K562 (cell line): ENCODE data around the gene RGPD8. TPM values are rescaled to one million over a fixed set of nuclear protein-coding genes. Genes with fewer than 3 reads are reported as not detected.

Experiments
- ATAC-seq: fragments of 200-7000 bp; cut with Tn5 transposase; 3 replicates; pipeline ENCODE4 v1.9.1; 2020; ENCODE audit warnings: moderate library complexity
- BruUV-seq: library from RNA; stranded (reverse); fragments of 400-500 nt; replicated peaks from 2 replicates; lab custom pipeline; 2021; lab: Mats Ljungman, UMichigan
- CTCF ChIA-PET: fragments of 300-600 bp; formaldehyde crosslinking; extraction: SDS; loops from one replicate; lab custom pipeline; 2021; ENCODE audit warnings: low intra/inter-chr PET ratio; lab: Yijun Ruan, JAX
- POLR2A ChIA-PET: fragments of 300-600, 350-650 bp; sonication (Branson Sonifier 250); formaldehyde crosslinking; extraction: SDS; loops from one replicate; lab custom pipeline; 2021; ENCODE audit warnings: antibody characterized with exemption, inconsistent platforms; lab: Yijun Ruan, JAX
- DNase-seq, 4 experiments: peaks; one replicate each; pipeline versions ENCODE4 v3.0.0 to v3.0.0-alpha.2; 2011 to 2018; ENCODE audit warnings: low spot score in 3 of 4, mixed read lengths in 3 of 4; ENCODE audit errors: extremely low read depth in 1 of 4
- FAIRE-seq: peaks from 2 replicates; lab custom pipeline; 2011; peaks lifted over from hg19 to GRCh38; lab: Jason Lieb, UNC
- H2AFZ ChIP-seq: 2 replicates; pipeline ENCODE4 v1.6.0; 2011; ENCODE audit warnings: low read depth, low read length, control low read depth, inconsistent platforms
- H3K27ac ChIP-seq: fragments of 200-600 bp; 3 replicates; pipeline ENCODE4 v1.8.0; 2011; ENCODE audit warnings: low read depth, mild to moderate bottlenecking, control low read depth, inconsistent platforms, low read length, moderate library complexity, mixed read lengths; ENCODE audit errors: extremely low read depth
- H3K27me3 ChIP-seq, 2 experiments: fragments of 300-600 bp in 1 of 2; 2 replicates in 1 of 2; 3 replicates in 1 of 2; pipeline versions ENCODE4 v1.6.0 to v1.8.0; 2011; ENCODE audit warnings: inconsistent platforms in 2 of 2, low read length in 2 of 2, mild to moderate bottlenecking in 1 of 2, mixed read lengths in 1 of 2, moderate library complexity in 1 of 2; ENCODE audit not compliant: control insufficient read depth in 2 of 2, insufficient read depth in 2 of 2
- H3K36me3 ChIP-seq: fragments of 300-600 bp; 3 replicates; pipeline ENCODE4 v1.8.0; 2011; ENCODE audit warnings: mild to moderate bottlenecking, low read length, inconsistent platforms; ENCODE audit not compliant: control insufficient read depth, insufficient read depth
- H3K4me1 ChIP-seq, 2 experiments: fragments of 200-600 bp in 1 of 2; replicated peaks in 1 of 2; 2 replicates in 1 of 2; 3 replicates in 1 of 2; pipeline versions ENCODE4 v1.5.1 to v1.8.0; 2011; ENCODE audit warnings: inconsistent platforms in 2 of 2, low read length in 2 of 2, mild to moderate bottlenecking in 1 of 2, mixed read lengths in 1 of 2, moderate library complexity in 1 of 2; ENCODE audit not compliant: control insufficient read depth in 2 of 2, insufficient read depth in 2 of 2
- H3K4me2 ChIP-seq: 2 replicates; pipeline ENCODE4 v1.6.1; 2011; ENCODE audit warnings: low read length, control low read depth, inconsistent platforms, mixed read lengths; ENCODE audit not compliant: insufficient read depth
- H3K4me3 ChIP-seq: fragments of 200-600 bp; sonication (generic), shearing (Covaris generic); 2 replicates; pipeline ENCODE4 v1.5.1; 2016; ENCODE audit warnings: control low read depth, inconsistent platforms
- H3K79me2 ChIP-seq: fragments of 200-600 bp; 3 replicates; pipeline ENCODE4 v1.8.0; 2011; ENCODE audit warnings: low read length, inconsistent platforms; ENCODE audit not compliant: control insufficient read depth, insufficient read depth
- H3K9ac ChIP-seq, 2 experiments: 2 replicates each; pipeline versions ENCODE4 v1.6.0 to v1.6.1; 2011; ENCODE audit warnings: low read depth in 2 of 2, low read length in 2 of 2, control low read depth in 1 of 2, inconsistent platforms in 1 of 2, mild to moderate bottlenecking in 1 of 2, mixed read lengths in 1 of 2; ENCODE audit not compliant: insufficient read depth in 1 of 2
- H3K9me1 ChIP-seq: one replicate; pipeline ENCODE4 v1.6.0; 2011; ENCODE audit warnings: inconsistent platforms, mild to moderate bottlenecking, low read length, moderate library complexity; ENCODE audit not compliant: control insufficient read depth, insufficient read depth
- H3K9me3 ChIP-seq: replicated peaks from 2 replicates; pipeline ENCODE4 v1.5.1; 2011; ENCODE audit warnings: low read depth, low read length, inconsistent platforms; ENCODE audit not compliant: control insufficient read depth, insufficient read depth
- H4K20me1 ChIP-seq: replicated peaks from 2 replicates; pipeline ENCODE4 v1.6.1; 2011; ENCODE audit warnings: low read length, inconsistent platforms, mixed read lengths; ENCODE audit not compliant: control insufficient read depth, insufficient read depth
- CBX3 ChIP-seq, 2 experiments: IDR thresholded peaks; 1 replicate in 1 of 2; 2 replicates in 1 of 2; pipeline ENCODE4 v1.6.1; 2012; ENCODE audit warnings: inconsistent platforms in 2 of 2, low read length in 2 of 2, borderline replicate concordance in 1 of 2, control low read depth in 1 of 2
- GTF2A2 ChIP-seq: IDR thresholded peaks from 2 replicates; pipeline ENCODE4 v1.6.1; 2016; ENCODE audit warnings: mild to moderate bottlenecking, missing genetic modification characterization, missing compliant biosample characterization
- SIN3B ChIP-seq: fragments of 450-650 bp; IDR thresholded peaks from 2 replicates; pipeline ENCODE4 v1.6.1; 2017; ENCODE audit warnings: low read depth, mild to moderate bottlenecking, moderate library complexity
- TOE1 ChIP-seq, 2 experiments: fragments of 450-650 bp in 1 of 2; sonication (generic) in 1 of 2; formaldehyde crosslinking in 1 of 2; IDR thresholded peaks; 2 replicates each; pipeline versions ENCODE4 v1.7.1 to v1.8.0; 2016 to 2022; ENCODE audit warnings: borderline replicate concordance in 2 of 2, mild to moderate bottlenecking in 2 of 2, antibody characterized with exemption in 1 of 2, inconsistent platforms in 1 of 2, low read depth in 1 of 2, missing genetic modification reagents in 1 of 2, moderate library complexity in 1 of 2
- ZEB2 ChIP-seq: fragments of 450-650 bp; IDR thresholded peaks from 2 replicates; pipeline ENCODE4 v1.6.1; 2016
- ZNF408 ChIP-seq: fragments of 250-450 bp; sonication (Bioruptor Pico); IDR thresholded peaks from 2 replicates; pipeline ENCODE4 v1.4.0; 2020; ENCODE audit warnings: low read depth, mild to moderate bottlenecking, moderate library complexity
- ZNF584 ChIP-seq: fragments of 200-800 bp; sonication (Bioruptor generic); IDR thresholded peaks from 2 replicates; pipeline ENCODE4 v1.6.1; 2016; ENCODE audit warnings: low read depth, mild to moderate bottlenecking, missing genetic modification characterization, missing compliant biosample characterization
- WGBS: fragments of 100-300 bp; shearing (Covaris generic); methylation state at CpG from one replicate; pipeline ENCODE4 v1.1.6; 2016; ENCODE audit warnings: low coverage, mixed read lengths; ENCODE audit not compliant: insufficient coverage; ENCODE audit errors: missing lambda C conversion rate; 5-methylcytosine and 5-hydroxymethylcytosine counted together
- in situ Hi-C: fragments of 300-500 bp; cut with MboI; formaldehyde crosslinking; loops from 4 replicates; pipeline ENCODE4 v1.15.0; 2018; ENCODE audit warnings: inconsistent platforms, mixed read lengths
- intact Hi-C: fragments of 100-400 bp; cut with micrococcal nuclease; formaldehyde crosslinking; loops from 2 replicates; pipeline ENCODE4 v1.14.2; 2022
- polyA plus RNA-seq, 8 experiments: library from polyadenylated mRNA; depleted of rRNA in 4 of 8; stranded (reverse) in 5 of 8; unstranded in 3 of 8; fragments of >200 nt; fragmentation: Nextera tagmentation in 2 of 8; fragmentation: Illumina TruSeq in 1 of 8; extraction: Ambion mirVana in 2 of 8; extraction: Trizol in 1 of 8; gene quantifications; 2 replicates each; pipeline versions ENCODE4 v1.2.1 to v1.2.3, GENCODE V29; 2011 to 2014; ENCODE audit warnings: inconsistent platforms in 1 of 8, missing spikeins in 1 of 8
- total RNA-seq, 7 experiments: library from RNA; depleted of rRNA in 6 of 7; stranded (reverse); fragments of >200 nt in 6 of 7; fragmentation: Illumina TruSeq in 2 of 7; extraction: Trizol in 2 of 7; gene quantifications; 2 replicates each; pipeline versions ENCODE4 v1.2.1 to v1.2.3, GENCODE V29; 2011 to 2021; ENCODE audit warnings: low replicate concordance in 1 of 7
- TF ChIP-seq, protein P1 (sequence below): sonication (generic); formaldehyde crosslinking; IDR thresholded peaks from 2 replicates; pipeline ENCODE4 v1.8.1; 2023; ENCODE audit warnings: mild to moderate bottlenecking, missing genetic modification reagents
- TF ChIP-seq, protein P2 (sequence below), 2 experiments: fragments of 200-800 bp in 1 of 2; sonication (Bioruptor generic) in 1 of 2; sonication (generic) in 1 of 2; formaldehyde crosslinking in 1 of 2; IDR thresholded peaks in 1 of 2; conservative IDR thresholded peaks in 1 of 2; 2 replicates each; pipeline versions ENCODE4 v1.5.0 to v1.6.1; 2016 to 2020; ENCODE audit warnings: missing compliant biosample characterization in 1 of 2, missing genetic modification characterization in 1 of 2, missing genetic modification reagents in 1 of 2
- TF ChIP-seq, protein P3 (sequence below): fragments of 450-650 bp; IDR thresholded peaks from 2 replicates; pipeline ENCODE4 v1.6.1; 2018; ENCODE audit warnings: mild to moderate bottlenecking, low read depth; ENCODE audit not compliant: partially characterized antibody

RGPD8 gene
- total and polyA plus RNA-seq, 9 of the 15 experiments (the other 6 are each of a cell fraction or from before 2014, with no cell fraction given) = 0.03 to 0.47 (median 0.12) TPM; not detected in 1

DNA sequence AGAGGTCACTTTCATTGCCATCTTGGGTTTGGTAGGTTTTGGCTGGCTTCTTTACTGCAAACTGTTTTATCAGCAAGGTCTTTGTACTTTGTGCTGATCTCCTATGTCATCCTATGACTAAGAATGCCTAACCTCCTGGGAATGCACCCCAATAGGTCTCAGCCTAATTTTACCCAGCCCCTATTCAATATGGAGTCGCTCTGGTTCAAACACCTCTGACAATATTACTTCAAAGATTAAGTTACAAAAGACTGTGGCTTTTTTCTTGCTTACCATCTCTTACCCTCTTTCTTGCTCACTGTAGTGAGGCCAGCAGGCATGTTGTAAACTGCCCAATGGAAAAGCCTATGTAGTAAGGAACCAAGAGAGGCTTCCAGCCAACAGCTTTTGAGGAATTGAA, 17.9 kb upstream of the RGPD8 start (continued):
- TF ChIP-seq SIN3B (no peak), ZNF408 (CRISPR knock-in tag) (no peak), GTF2A2 (tag) (peak; percentile 64; the same call in 1 of the 2 replicates)
- TF ChIP-seq, protein P1, sequence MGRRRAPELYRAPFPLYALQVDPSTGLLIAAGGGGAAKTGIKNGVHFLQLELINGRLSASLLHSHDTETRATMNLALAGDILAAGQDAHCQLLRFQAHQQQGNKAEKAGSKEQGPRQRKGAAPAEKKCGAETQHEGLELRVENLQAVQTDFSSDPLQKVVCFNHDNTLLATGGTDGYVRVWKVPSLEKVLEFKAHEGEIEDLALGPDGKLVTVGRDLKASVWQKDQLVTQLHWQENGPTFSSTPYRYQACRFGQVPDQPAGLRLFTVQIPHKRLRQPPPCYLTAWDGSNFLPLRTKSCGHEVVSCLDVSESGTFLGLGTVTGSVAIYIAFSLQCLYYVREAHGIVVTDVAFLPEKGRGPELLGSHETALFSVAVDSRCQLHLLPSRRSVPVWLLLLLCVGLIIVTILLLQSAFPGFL = no peak
- TF ChIP-seq, protein P2, sequence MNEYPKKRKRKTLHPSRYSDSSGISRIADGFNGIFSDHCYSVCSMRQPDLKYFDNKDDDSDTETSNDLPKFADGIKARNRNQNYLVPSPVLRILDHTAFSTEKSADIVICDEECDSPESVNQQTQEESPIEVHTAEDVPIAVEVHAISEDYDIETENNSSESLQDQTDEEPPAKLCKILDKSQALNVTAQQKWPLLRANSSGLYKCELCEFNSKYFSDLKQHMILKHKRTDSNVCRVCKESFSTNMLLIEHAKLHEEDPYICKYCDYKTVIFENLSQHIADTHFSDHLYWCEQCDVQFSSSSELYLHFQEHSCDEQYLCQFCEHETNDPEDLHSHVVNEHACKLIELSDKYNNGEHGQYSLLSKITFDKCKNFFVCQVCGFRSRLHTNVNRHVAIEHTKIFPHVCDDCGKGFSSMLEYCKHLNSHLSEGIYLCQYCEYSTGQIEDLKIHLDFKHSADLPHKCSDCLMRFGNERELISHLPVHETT (CRISPR knock-in tag; conservative IDR thresholded peaks at IDR 0.05 in 1 of 2, IDR thresholded peaks at IDR 0.05 in 1 of 2) = peak in 1 of 2 experiments; percentile 41; a peak in 1 of 4 replicates

DNA sequence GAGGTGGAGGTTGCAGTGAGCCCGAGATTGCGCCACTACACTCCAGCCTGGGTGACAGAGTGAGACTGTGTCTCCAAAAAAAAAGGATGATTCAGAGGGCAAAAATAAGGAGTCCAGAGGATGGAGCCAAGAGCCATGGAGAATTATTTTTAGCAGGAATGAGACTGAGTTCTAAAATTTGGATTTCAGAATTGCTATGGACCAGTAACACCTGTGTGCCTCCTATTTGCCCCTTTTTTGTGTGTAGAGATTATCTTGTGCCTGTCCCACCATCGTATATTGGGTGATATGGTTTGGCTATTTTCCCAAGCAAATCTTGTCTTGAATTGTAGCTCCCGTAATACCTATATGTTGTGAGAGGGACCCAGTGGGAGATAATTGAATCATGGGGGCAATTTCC, 16.4 kb upstream of the RGPD8 start:
- FAIRE-seq (no peak), DNase-seq (no peak), ATAC-seq (no peak)
- H3K4me2 ChIP-seq = no peak overlapping the region
- intact Hi-C loops (no loop called here), in situ Hi-C loops (no loop called here)
- H3K9me1 ChIP-seq = no peaks in the 10 kb centered on the region
- H3K36me3 ChIP-seq = no peaks in the 10 kb centered on the region
- POLR2A ChIA-PET = no interaction called here
- WGBS = 37% methylated on average over 4 of the region's 4 CpGs
- no peak overlapping the region for H2AFZ ChIP-seq
- no peaks in the 10 kb centered on the region for H4K20me1 ChIP-seq
- no TSS peak for BruUV-seq
- H3K4me3 ChIP-seq = no peak overlapping the region
- H3K9ac ChIP-seq = no peak overlapping the region
- no peaks in the 10 kb centered on the region for H3K79me2 ChIP-seq
- H3K27me3 ChIP-seq = no peaks in the 10 kb centered on the region
- H3K9me3 ChIP-seq = peaks cover 6% of the 10 kb centered on the region
- TF ChIP-seq, protein P3, sequence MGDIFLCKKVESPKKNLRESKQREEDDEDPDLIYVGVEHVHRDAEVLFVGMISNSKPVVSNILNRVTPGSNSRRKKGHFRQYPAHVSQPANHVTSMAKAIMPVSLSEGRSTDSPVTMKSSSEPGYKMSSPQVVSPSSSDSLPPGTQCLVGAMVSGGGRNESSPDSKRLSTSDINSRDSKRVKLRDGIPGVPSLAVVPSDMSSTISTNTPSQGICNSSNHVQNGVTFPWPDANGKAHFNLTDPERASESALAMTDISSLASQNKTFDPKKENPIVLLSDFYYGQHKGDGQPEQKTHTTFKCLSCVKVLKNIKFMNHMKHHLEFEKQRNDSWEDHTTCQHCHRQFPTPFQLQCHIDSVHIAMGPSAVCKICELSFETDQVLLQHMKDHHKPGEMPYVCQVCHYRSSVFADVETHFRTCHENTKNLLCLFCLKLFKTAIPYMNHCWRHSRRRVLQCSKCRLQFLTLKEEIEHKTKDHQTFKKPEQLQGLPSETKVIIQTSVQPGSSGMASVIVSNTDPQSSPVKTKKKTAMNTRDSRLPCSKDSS = no peak
- TF ChIP-seq CBX3 (IDR thresholded peaks at IDR 0.05; ENCODE audit: borderline replicate concordance in 1 of 2, low read length in 2 of 2) (0 out of 3 replicates have a peak, but pooled peaks of 1 of the 2 experiments have one; percentile 29), TOE1 (IDR thresholded peaks at IDR 0.05; ENCODE audit: borderline replicate concordance) (no peak), TOE1 (CRISPR knock-in tag; IDR thresholded peaks at IDR 0.05; ENCODE audit: borderline replicate concordance, low read depth) (no peak), ZEB2 (no peak), ZNF584 (CRISPR knock-in tag) (peak; percentile 100)
- CTCF ChIA-PET = no interaction called here
- no peak overlapping the region for H3K27ac ChIP-seq
- H3K4me1 ChIP-seq = no peaks in the 10 kb centered on the region
